GM21786 (cell line): ENCODE measurements around the gene DISC1.

Source experiments
- ATAC-seq: cut with Tn5 transposase; IDR thresholded peaks from one replicate; pipeline ENCODE4 v1.9.1; 2021; ENCODE audit not compliant: unreplicated experiment

DISC1 gene

GRCh38 chr1:232062967-232063366 lies 436.4 kb downstream of the DISC1 start:
- ATAC-seq, result no peak

- no peak for ATAC-seq
These were observed 439.9 kb downstream of the DISC1 start for GRCh38 chr1:232066521-232066920.

DNA sequence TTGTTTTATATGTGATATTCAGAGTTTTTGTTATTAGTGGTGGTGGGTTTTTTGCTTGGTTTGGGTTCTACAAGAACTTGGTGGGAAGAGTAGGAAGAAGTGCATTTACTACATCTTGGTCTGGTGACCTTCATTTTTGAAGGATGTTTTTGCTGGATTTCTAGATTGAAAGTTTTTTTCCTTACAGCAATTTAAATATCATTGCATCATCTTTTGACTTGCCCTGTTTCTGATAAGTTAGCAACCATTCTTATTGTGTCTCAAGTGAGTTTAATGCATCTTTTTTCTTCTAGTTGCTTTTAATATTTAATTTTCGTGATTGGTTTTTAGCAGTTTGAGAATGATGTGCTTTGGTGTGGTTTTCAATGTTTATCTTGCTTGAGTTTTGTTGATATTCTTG lies 447.7 kb downstream of the DISC1 start:
- ATAC-seq, result no peak

- no peak for ATAC-seq
These were observed 451.2 kb downstream of the DISC1 start for GRCh38 chr1:232077809-232078208.

GRCh38 chr1:232084584-232085223 lies 458.1 kb downstream of the DISC1 start:
- ATAC-seq, result no peak

GRCh38 chr1:232090816-232091215 lies 464.2 kb downstream of the DISC1 start:
- no peak for ATAC-seq
